Endothelial cell of umbilical vein (primary cell): ENCODE data around the gene PNPLA5. TPM values are rescaled to one million over a fixed set of nuclear protein-coding genes. Genes with fewer than 3 reads are reported as not detected.

Experiments used
- BruUV-seq: library from RNA; stranded (reverse); fragments of 400-500 nt; replicated peaks from 2 replicates; lab custom pipeline; 2021; lab: Mats Ljungman, UMichigan
- CTCF ChIA-PET: fragments of 300-600, 350-600 bp; sonication (Branson Sonifier 250); formaldehyde crosslinking; loops from one replicate; lab custom pipeline; 2021; ENCODE audit warnings: antibody characterized with exemption, inconsistent platforms; lab: Charles Lee
- POLR2A ChIA-PET: fragments of 300-600, 350-600 bp; sonication (Branson Sonifier 250); formaldehyde crosslinking; loops from one replicate; lab custom pipeline; 2021; ENCODE audit warnings: antibody characterized with exemption, inconsistent platforms; lab: Charles Lee
- DNase-seq: peaks from one replicate; pipeline ENCODE4 v3.0.0-alpha.2; 2011; ENCODE audit warnings: low read depth, low spot score
- FAIRE-seq: peaks from 2 replicates; lab custom pipeline; 2011; peaks lifted over from hg19 to GRCh38; lab: Jason Lieb, UNC
- H2AFZ ChIP-seq: 2 replicates; pipeline ENCODE4 v1.6.0; 2012; ENCODE audit warnings: low read depth, low read length, control low read depth, inconsistent platforms
- H3K27ac ChIP-seq: 2 replicates; pipeline ENCODE4 v1.5.1; 2011; ENCODE audit warnings: low read depth, mild to moderate bottlenecking, control low read depth, low read length, moderate library complexity; ENCODE audit not compliant: insufficient read depth
- H3K27me3 ChIP-seq, 2 experiments: 2 replicates each; pipeline versions ENCODE4 v1.6.0 to v1.6.1; 2011; ENCODE audit warnings: low read length in 2 of 2, mixed read lengths in 1 of 2; ENCODE audit not compliant: control insufficient read depth in 2 of 2, insufficient read depth in 2 of 2
- H3K36me3 ChIP-seq, 2 experiments: 2 replicates in 1 of 2; 3 replicates in 1 of 2; pipeline ENCODE4 v1.5.1; 2011; ENCODE audit warnings: low read length in 2 of 2, mild to moderate bottlenecking in 1 of 2, moderate library complexity in 1 of 2; ENCODE audit not compliant: control insufficient read depth in 2 of 2, insufficient read depth in 2 of 2; ENCODE audit errors: extremely low read depth in 1 of 2
- H3K4me1 ChIP-seq: 3 replicates; pipeline ENCODE4 v1.5.1; 2011; ENCODE audit warnings: mild to moderate bottlenecking, low read length; ENCODE audit not compliant: control insufficient read depth, insufficient read depth; ENCODE audit errors: extremely low read depth
- H3K4me2 ChIP-seq: 2 replicates; pipeline ENCODE4 v1.6.1; 2011; ENCODE audit warnings: low read length, control low read depth, mixed read lengths; ENCODE audit not compliant: insufficient read depth
- H3K4me3 ChIP-seq, 3 experiments: fragments of 200-600 bp in 1 of 3; sonication (generic), shearing (Covaris generic) in 1 of 3; replicated peaks in 1 of 3; 2 replicates each; pipeline ENCODE4 v1.5.1; 2011 to 2016; ENCODE audit warnings: control low read depth in 3 of 3, low read length in 3 of 3, mild to moderate bottlenecking in 2 of 3, inconsistent platforms in 1 of 3, low read depth in 1 of 3, moderate library complexity in 1 of 3; ENCODE audit not compliant: insufficient read depth in 1 of 3
- H3K79me2 ChIP-seq: 2 replicates; pipeline ENCODE4 v1.6.0; 2012; ENCODE audit warnings: low read length, inconsistent platforms; ENCODE audit not compliant: control insufficient read depth, insufficient read depth
- H3K9ac ChIP-seq: replicated peaks from 2 replicates; pipeline ENCODE3; 2011; ENCODE audit warnings: low read length, control low read depth; ENCODE audit not compliant: insufficient read depth; ENCODE audit errors: extremely low read depth
- H3K9me1 ChIP-seq: replicated peaks from 3 replicates; pipeline ENCODE4 v1.6.0; 2011; ENCODE audit warnings: mild to moderate bottlenecking, low read length; ENCODE audit not compliant: control insufficient read depth, insufficient read depth; ENCODE audit errors: extremely low read depth
- H3K9me3 ChIP-seq: replicated peaks from 2 replicates; pipeline ENCODE4 v1.5.1; 2012; ENCODE audit warnings: low read length, inconsistent platforms; ENCODE audit not compliant: control insufficient read depth, insufficient read depth
- H4K20me1 ChIP-seq: replicated peaks from 2 replicates; pipeline ENCODE3; 2011; ENCODE audit warnings: mild to moderate bottlenecking, low read length; ENCODE audit not compliant: control insufficient read depth, insufficient read depth; ENCODE audit errors: extremely low read depth
- CTCF ChIP-seq, 2 donors: IDR thresholded peaks; 1 replicate in 1 of 2; 2 replicates in 1 of 2; pipeline ENCODE4 v1.5.1; 2011; ENCODE audit warnings: low read length in 2 of 2, mild to moderate bottlenecking in 2 of 2, moderate library complexity in 2 of 2, control low read depth in 1 of 2, inconsistent platforms in 1 of 2, low read depth in 1 of 2; ENCODE audit not compliant: insufficient read depth in 1 of 2; ENCODE audit errors: extremely low read depth in 1 of 2
- EZH2 ChIP-seq: IDR thresholded peaks from 2 replicates; pipeline ENCODE4 v1.6.1; 2012; ENCODE audit warnings: borderline replicate concordance, low read depth, mild to moderate bottlenecking, moderate library complexity, low read length, inconsistent platforms; ENCODE audit not compliant: severe bottlenecking
- FOS ChIP-seq: IDR thresholded peaks from 2 replicates; pipeline ENCODE4 v1.6.1; 2011; ENCODE audit warnings: mild to moderate bottlenecking, low read length, moderate library complexity, borderline replicate concordance; ENCODE audit not compliant: insufficient read depth
- GATA2 ChIP-seq: IDR thresholded peaks from 2 replicates; pipeline ENCODE4 v1.7.0; 2011; ENCODE audit warnings: low read depth, mild to moderate bottlenecking, moderate library complexity, mixed read lengths, low read length; ENCODE audit not compliant: insufficient read length, insufficient read depth
- JUN ChIP-seq: IDR thresholded peaks from 2 replicates; pipeline ENCODE4 v1.6.1; 2011; ENCODE audit warnings: borderline replicate concordance, low read depth; ENCODE audit not compliant: insufficient read length, insufficient read depth
- MAX ChIP-seq: IDR thresholded peaks from 2 replicates; pipeline ENCODE4 v1.6.1; 2011; ENCODE audit not compliant: insufficient read depth, insufficient read length
- MYC ChIP-seq: IDR thresholded peaks from one replicate; pipeline ENCODE4 v1.6.1; 2011; ENCODE audit warnings: mild to moderate bottlenecking, low read depth, low read length
- POLR2A ChIP-seq: IDR thresholded peaks from 2 replicates; pipeline ENCODE4 v1.6.1; 2012; ENCODE audit warnings: low read depth, mild to moderate bottlenecking, control low read depth, low read length
- POLR2AphosphoS5 ChIP-seq: IDR thresholded peaks from 2 replicates; pipeline ENCODE4 v1.6.1; 2012; ENCODE audit warnings: low read depth, mild to moderate bottlenecking, control low read depth, low read length, moderate library complexity; ENCODE audit not compliant: insufficient read depth
- dilution Hi-C: fragments of 300-500 bp; cut with MboI; formaldehyde crosslinking; loops from one replicate; pipeline ENCODE4 v1.15.0; 2019; ENCODE audit warnings: low sequenced_read_pairs; ENCODE audit not compliant: extremely low pct_ligation_motif_present
- intact Hi-C: fragments of 100-400 bp; cut with micrococcal nuclease; formaldehyde crosslinking; loops from one replicate; pipeline ENCODE4 v1.10.0; 2022
- polyA plus RNA-seq, 4 experiments: library from polyadenylated mRNA; depleted of rRNA in 3 of 4; stranded (reverse) in 3 of 4; unstranded in 1 of 4; fragments of >200 nt; gene quantifications; 2 replicates each; pipeline versions ENCODE4 v1.2.1 to v1.2.3, GENCODE V29; 2011 to 2012; ENCODE audit warnings: missing spikeins in 1 of 4
- total RNA-seq: library from RNA; stranded (reverse); gene quantifications from 2 replicates; pipeline ENCODE4 v1.2.3, GENCODE V29; 2021

The PNPLA5 gene
- total and polyA plus RNA-seq, 2 donors (not counting 3 experiments of a cell fraction or from before 2014, with no cell fraction given): not detected

GRCh38 chr22:43859621-43860020, 32.2 kb downstream of the PNPLA5 start:
- no peaks in the 10 kb centered on the region for H3K9me1 ChIP-seq
- H4K20me1 ChIP-seq: no peaks in the 10 kb centered on the region
- no peak overlapping the region for H3K9ac ChIP-seq
- POLR2A ChIA-PET: no interaction called here
- no peaks in the 10 kb centered on the region for H3K79me2 ChIP-seq
- no peaks in the 10 kb centered on the region for H3K9me3 ChIP-seq
- dilution Hi-C loops: no loop called here
- DNase-seq: no peak
- no TSS peak for BruUV-seq
- FAIRE-seq: no peak
- TF ChIP-seq POLR2AphosphoS5: no peak
- TF ChIP-seq CTCF (IDR thresholded peaks at IDR 0.05; ENCODE audit: extremely low read depth in 1 of 2, insufficient read depth in 1 of 2, low read depth in 1 of 2, low read length in 2 of 2): no peak
- TF ChIP-seq MYC: no peak
- no peak for TF ChIP-seq FOS
- TF ChIP-seq POLR2A: no peak
- TF ChIP-seq JUN: no peak
- no peak for TF ChIP-seq GATA2
- TF ChIP-seq EZH2: no peak
- no peak for TF ChIP-seq MAX
- peaks cover 0 to 13% of the 10 kb centered on the region in 2 experiments for H3K27me3 ChIP-seq
- H3K36me3 ChIP-seq: no peaks in the 10 kb centered on the region
- no peak overlapping the region for H2AFZ ChIP-seq
- H3K4me1 ChIP-seq: no peaks in the 10 kb centered on the region
- no peak overlapping the region for H3K4me3 ChIP-seq
- intact Hi-C loops: no loop called here
- H3K27ac ChIP-seq: no peak overlapping the region
- no peak overlapping the region for H3K4me2 ChIP-seq
- CTCF ChIA-PET: interaction anchor here (1.1 kb wide), 1 partner anchor 23 kb away, joined by 3 read pairs; no protein-coding TSS in a partner anchor
